NCI-H1436 treated with DMSO at 0.1 percent for 48 hours (cell line): ENCODE measurements around the gene CCNY.

Experiments used
- DNase-seq: peaks from one replicate; lab custom pipeline; 2025; lab: John Stamatoyannopoulos, UW

CCNY gene

DNA sequence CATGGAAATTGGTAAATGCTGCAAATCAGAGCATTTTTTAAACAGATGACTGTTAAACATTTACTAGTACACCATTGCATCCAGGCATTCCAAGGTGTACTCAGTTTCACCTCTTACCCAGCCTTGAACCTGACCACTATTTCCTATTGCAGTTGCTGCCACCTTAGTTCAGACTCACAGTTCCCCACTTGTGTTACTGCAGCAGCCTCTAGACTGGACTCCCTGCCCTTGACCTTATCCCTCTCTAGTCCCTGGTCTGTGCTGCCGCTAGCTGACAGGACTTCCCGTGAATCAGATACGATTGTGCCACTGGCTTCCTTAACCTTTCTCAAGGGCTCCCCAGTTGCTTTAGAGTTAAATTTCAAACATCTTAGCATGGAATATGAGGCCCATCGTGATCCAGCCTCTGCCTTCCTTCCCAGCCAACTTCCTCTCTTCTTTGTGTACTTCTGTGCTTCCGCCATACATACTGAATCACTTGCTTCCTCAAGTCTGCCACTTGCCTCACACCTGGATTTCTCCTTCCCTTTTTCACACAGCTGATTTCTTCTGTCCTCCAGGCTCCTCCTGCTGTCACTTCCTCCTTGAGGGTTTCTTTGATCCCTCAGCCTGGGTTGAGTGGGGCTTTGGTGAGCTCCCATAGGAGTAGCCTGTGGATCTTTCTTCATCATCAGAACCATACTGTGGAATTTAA, 150.1 kb downstream of the CCNY start:
- no peak for DNase-seq

- DNase-seq, result no peak
Observed at GRCh38 chr10:35487336-35488034, 151.2 kb downstream of the CCNY start.

DNA sequence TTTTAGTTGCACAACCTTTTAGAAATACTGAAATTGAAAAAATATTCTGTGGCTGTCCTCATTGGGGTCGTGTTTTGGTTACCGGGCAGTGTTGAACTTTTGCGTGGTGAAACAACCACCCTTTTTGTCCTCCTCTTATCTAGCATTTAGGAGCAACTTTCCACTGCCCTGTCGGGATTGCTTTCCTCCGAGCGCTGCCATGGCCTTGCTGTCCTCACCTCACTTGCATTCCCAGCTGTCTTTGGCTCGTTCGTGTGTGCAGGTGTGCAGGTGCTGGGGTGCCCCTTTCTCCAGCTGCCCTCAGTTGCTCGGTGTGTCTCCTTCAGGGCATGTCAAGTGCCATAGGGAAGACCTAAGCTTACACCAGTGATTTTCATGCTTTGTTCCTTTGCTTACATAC, 151.9 kb downstream of the CCNY start:
- DNase-seq, result no peak

DNA sequence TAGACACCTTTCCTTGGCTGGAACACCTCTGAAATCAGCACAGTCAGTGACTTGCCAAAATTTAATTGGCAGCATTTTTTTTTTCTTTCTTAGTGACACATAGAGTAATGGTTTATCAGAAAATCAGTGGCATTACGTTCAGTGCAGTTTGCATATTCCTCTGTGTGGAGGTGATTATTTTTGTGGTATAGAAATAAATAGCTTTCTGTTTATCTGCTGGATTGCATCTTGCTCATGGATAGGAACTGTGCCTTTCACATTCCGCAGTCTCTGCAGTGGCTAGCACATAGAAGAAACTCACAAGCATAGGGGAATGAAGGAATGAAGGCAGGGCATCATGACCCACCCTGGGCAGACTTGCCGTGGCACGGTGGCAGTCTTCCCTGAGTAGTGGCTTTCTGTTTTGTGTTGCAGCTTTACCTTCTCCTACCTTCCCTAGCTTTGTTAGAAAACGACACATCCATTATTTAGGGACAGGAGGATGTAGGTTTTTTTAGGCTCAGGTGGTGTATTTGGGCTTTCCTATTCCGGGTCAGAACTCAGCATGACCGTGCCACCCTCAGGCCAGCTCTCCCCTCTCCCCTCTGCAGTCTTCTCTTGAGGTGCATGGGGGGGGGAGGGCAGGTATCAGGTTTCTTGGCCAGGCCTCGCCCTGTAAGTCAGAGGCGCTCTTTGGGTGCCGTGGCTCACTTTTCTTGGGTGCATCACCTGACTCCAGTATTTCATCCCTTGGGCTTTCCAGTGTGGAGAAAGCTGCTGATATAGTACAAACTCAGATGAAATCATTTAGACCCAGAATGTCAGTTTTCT, 156.3 kb downstream of the CCNY start:
- DNase-seq, result no peak

GRCh38 chr10:35493196-35494118, 157.1 kb downstream of the CCNY start:
- no peak for DNase-seq

DNA sequence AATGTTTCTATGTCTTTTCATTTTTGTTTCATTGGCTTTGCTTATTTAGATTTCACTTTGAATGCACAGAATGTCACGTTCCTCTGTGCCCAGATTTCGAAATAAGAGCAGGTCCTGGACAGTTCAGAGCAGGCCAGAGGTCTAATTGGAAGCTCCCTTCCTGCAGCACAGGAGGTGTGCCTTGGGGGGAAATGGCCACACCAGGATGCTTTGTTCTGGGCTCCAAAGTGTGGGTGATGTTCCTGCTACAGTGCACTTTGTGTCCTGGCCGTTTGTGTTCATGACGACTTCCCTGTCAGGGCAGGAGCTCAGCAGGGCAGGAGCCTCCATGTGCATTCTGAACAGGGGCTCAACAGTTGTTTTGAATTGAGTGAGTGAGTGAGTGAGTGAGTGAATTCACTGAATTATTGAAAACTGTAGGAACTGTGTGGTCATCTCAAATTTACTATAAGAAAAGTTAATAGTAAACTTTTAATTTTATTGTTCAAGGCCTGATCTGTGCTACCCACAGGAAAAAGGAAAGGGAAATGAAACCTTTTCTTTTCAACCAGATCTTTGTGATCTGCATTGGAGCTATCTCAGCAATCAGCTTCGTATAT, 159.3 kb downstream of the CCNY start:
- no peak for DNase-seq

GRCh38 chr10:35497909-35498308, 161.6 kb downstream of the CCNY start:
- no peak for DNase-seq

GRCh38 chr10:35498693-35499092, 162.4 kb downstream of the CCNY start:
- no peak for DNase-seq

- DNase-seq, result no peak
Observed at GRCh38 chr10:35501923-35502322, 165.6 kb downstream of the CCNY start.

DNA sequence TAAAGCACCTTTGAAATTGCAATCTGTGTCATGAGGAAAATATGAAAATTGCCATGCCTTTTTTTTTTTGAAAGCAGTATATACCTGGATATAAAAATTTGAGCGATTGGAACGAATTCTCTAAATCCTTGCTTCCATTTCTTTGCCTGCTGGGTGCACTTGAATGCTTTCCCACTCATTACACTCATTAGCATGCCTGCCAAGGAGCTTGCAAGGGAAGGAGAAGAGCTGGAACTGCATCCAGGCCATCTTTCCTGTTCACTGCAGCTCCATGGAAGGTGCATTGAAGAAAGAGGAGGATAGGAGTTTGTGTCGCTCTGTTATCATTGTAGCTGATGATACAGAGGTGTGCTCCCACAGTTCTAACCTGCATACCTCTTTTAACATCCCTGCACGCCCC, 166.4 kb downstream of the CCNY start:
- no peak for DNase-seq

DNA sequence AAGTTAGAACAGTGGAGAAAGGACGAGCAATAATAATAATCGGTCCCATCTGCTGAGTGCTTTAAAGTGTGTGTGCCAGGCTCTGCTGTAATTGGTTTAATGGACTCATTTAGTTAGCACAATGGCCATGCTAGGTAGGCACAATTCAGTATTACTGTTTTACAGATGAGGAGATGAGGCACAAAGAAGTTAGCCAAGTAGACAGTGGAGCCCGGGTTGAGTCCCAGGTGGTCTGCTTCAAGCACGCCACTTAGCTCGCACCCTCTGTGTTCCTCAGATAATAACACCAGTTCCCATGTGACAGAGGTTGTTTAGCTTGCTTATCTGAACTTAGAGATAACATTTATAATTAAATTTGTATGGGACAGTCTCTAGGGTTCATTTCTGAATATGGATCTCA, 167.3 kb downstream of the CCNY start:
- DNase-seq, result peak; percentile 94

GRCh38 chr10:35504132-35504531, 167.8 kb downstream of the CCNY start:
- DNase-seq, result no peak

DNA sequence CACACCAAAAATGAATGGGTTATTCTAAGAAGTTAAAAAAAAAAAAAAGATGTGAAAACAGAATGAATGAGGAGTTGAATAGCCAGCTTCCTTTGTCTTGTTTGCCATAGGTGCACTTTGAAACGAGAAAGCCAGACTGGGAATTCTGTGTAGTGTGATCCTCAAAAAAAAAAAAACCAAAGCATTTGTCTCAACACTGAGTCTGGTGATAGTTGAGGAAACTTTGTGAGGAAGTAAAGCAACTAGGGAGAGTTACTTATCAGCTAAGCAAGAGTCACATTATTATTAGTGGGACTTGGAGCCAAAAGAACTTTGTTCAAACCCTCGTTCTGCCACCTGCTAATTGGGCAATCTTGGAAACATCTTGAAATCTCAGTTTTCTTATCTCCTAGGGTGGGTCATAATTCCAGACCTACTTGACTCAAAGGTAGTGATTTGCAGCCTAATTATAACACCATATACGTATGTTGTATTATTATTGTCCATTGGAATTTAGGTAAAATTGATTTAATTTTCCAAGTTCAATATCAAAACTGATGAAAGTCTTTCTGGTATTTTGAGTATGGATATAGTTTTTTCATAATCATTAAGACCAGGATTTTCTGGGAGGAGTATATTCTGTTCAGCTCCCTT, 169.0 kb downstream of the CCNY start:
- no peak for DNase-seq

GRCh38 chr10:35506741-35507140, 170.4 kb downstream of the CCNY start:
- DNase-seq, result no peak

DNA sequence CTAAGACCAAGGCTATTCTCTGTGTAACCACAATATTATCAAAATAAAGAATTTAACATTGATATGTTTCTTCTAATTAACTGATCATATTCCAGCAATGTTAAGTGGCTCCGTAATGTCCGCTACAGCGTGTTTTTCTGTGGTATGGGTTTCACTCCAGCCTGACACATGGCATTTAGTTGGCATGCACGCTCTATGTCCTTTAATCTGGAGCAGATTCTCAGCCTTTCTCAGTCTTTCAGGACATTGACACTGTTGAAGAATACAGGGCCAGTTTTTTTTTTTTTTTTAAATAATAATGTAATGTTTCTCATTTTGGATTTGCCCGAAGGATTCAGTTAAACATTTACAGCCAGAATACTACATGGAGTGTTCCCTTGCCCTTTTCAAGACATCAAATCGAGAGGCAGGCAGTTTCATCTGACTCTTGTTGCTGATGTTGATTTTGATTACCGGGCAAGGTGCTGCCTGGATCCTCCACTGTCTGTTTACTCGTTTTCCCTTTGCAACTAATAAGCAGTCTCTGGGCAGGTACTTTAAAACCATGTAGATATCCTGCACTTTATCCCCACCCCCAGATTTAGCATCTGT, 171.3 kb downstream of the CCNY start:
- no peak for DNase-seq

DNA sequence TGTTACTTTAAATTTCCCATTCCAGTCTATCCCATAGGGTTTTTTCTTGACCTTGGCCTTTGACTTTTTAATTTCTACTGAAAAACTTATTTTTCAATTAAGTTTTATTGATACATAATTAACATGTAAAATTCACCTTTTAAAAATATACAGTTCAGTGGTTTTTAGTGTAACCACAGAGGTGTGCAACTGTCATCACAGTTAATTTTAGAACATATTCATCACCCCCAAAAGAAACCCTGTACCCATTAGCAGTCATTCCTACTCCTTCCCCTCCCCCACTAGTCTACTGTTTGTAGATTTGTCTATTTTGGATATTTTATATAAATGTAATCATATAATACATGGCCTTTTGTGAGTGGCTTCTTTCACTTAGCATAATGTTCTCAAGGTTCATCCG, 172.3 kb downstream of the CCNY start:
- DNase-seq, result no peak

- no peak for DNase-seq
Observed at GRCh38 chr10:35510891-35511290, 174.6 kb downstream of the CCNY start.

GRCh38 chr10:35511647-35512046, 175.3 kb downstream of the CCNY start:
- no peak for DNase-seq

DNA sequence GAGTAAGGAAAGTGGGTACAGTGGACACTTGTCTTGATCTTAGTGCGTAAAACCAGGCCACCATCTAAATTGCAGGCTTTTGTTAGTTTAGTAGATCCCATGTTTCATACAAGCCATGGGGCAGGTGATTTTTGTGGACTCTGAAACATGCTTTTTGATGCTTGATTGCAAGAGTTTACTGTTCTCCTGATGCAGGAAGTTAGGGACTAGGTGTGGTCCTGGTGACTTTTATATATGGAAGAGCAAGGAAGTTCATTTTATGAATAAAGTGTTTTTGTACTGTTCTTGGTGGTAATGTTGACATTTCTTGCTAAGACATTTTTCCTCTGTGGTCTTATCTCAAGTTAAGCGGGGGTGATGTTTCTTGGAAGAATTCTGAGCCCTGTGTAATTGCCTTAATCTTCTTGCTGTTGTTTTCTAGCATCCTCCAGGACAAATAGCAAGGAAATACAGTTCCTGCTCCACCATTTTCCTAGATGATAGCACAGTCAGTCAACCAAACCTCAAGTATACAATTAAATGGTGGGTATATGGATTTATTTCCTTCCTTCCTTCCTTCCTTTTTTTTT, 179.9 kb downstream of the CCNY start:
- no peak for DNase-seq
